ENCODE measurements around the gene VEGFD. TPM values are rescaled to one million over a fixed set of nuclear protein-coding genes. Genes with fewer than 3 reads are reported as not detected.
A peak's percentile ranks its signal among the peaks of the same experiment; 100 is the strongest.

VEGFD gene
- total and polyA plus RNA-seq, 2 of the 4 experiments (the other 2 are of a cell fraction) = 0.18 to 0.19 TPM

DNA sequence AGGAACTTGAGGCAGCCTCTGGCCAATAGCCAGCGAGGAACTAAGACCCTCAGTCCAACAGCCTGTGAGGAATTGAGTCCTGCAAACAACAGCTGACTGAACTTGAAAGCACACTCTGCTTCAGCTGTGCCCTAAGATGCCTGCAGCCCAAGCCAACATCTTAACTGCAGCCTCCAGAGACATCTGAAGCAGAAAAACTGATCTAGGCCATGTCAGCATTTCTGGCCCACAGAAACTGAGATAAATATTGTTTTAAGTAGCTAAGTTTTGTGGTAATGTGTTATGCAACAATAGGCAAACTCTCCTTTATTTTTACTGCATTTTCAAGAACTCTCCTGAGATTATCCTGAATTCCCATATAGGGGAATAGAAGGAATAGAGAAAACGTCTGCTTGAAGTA is 24.5 kb downstream of the VEGFD start:
- Histone ChIP-seq H3K4me2 (ENCODE audit: low read depth, low read length) (no peak overlapping the region), H2AK5ac (ENCODE audit: low read depth, low read length) (no peak overlapping the region), H2AFZ (replicated peaks; ENCODE audit: low read length, poor library complexity) (no peak overlapping the region), H3K56ac (ENCODE audit: extremely low read depth, insufficient read depth, low read length) (no peak overlapping the region), H3K79me1 (ENCODE audit: low read depth in 1 of 2, low read length in 2 of 2) (no peaks in the 10 kb centered on the region), H2BK20ac (ENCODE audit: low read depth, low read length) (no peak overlapping the region), H3K4ac (ENCODE audit: low read depth, low read length) (no peak overlapping the region), H3K18ac (ENCODE audit: low read depth, low read length) (no peak overlapping the region), H3K14ac (replicated peaks; ENCODE audit: low read depth, low read length) (no peak overlapping the region), H3K9me1 (ENCODE audit: insufficient read depth, low read length) (no peaks in the 10 kb centered on the region), H2BK5ac (ENCODE audit: low read depth, low read length, poor library complexity, severe bottlenecking) (no peak overlapping the region), H2AK9ac (replicated peaks; ENCODE audit: low read depth, low read length, poor library complexity) (no peak overlapping the region), H2BK120ac (ENCODE audit: low read depth, low read length) (0 out of 2 replicates have a peak overlapping the region, but pooled peaks have one; percentile 23), H3K9me3 (ENCODE audit: control insufficient read depth, insufficient read depth, low read length) (peaks cover 2% of the 10 kb centered on the region; the same call in 1 of the 2 replicates), H3K9ac (ENCODE audit: low read depth, low read length) (no peak overlapping the region), H3K23ac (ENCODE audit: low read depth, low read length) (no peak overlapping the region), H2BK15ac (ENCODE audit: low read depth, low read length) (no peak overlapping the region), H4K8ac (ENCODE audit: low read depth in 2 of 2, low read length in 2 of 2) (no peak overlapping the region), H3K27me3 (ENCODE audit: control insufficient read depth, insufficient read depth, low read length) (peaks cover 6% of the 10 kb centered on the region; the same call in 1 of the 2 replicates), H3K4me1 (ENCODE audit: control insufficient read depth, insufficient read depth, low read length) (peaks cover 2% of the 10 kb centered on the region; the same call in 1 of the 2 replicates), H4K5ac (ENCODE audit: low read depth, low read length) (no peak overlapping the region), H3K4me3 (ENCODE audit: insufficient read depth, low read depth, low read length) (no peak overlapping the region), H4K91ac (ENCODE audit: insufficient read depth, low read depth, low read length) (no peak overlapping the region), H4K20me1 (ENCODE audit: insufficient read depth, low read length) (no peaks in the 10 kb centered on the region), H3K36me3 (ENCODE audit: control insufficient read depth, insufficient read depth, low read length) (no peaks in the 10 kb centered on the region), H3K27ac (ENCODE audit: insufficient read depth, low read length) (peak overlapping the region; percentile 4; the same call in 1 of the 2 replicates)
- TF ChIP-seq BHLHE40 (IDR thresholded peaks at IDR 0.05; ENCODE audit: low read depth, low read length) (no peak), RAD21 (IDR thresholded peaks at IDR 0.05; ENCODE audit: low read length) (no peak), NFE2L2 (IDR thresholded peaks at IDR 0.05; ENCODE audit: low read depth, low read length) (no peak), MXI1 (IDR thresholded peaks at IDR 0.05; ENCODE audit: borderline replicate concordance, low read depth, low read length) (no peak), CEBPB (IDR thresholded peaks at IDR 0.05; ENCODE audit: low read depth, low read length) (no peak), FOS (IDR thresholded peaks at IDR 0.05; ENCODE audit: low read depth, low read length) (no peak), SMC3 (IDR thresholded peaks at IDR 0.05; ENCODE audit: low read depth, low read length) (no peak), CHD1 (IDR thresholded peaks at IDR 0.05; ENCODE audit: low read depth, low read length) (no peak), USF2 (IDR thresholded peaks at IDR 0.05; ENCODE audit: low read depth, low read length) (no peak), CTCF (conservative IDR thresholded peaks at IDR 0.05; ENCODE audit: low read depth, low read length) (no peak), MAFK (IDR thresholded peaks at IDR 0.05; ENCODE audit: low read depth, low read length) (no peak), RCOR1 (IDR thresholded peaks at IDR 0.05; ENCODE audit: insufficient replicate concordance, low read length) (no peak), MAZ (IDR thresholded peaks at IDR 0.05; ENCODE audit: borderline replicate concordance, low read depth, low read length) (no peak), RFX5 (IDR thresholded peaks at IDR 0.05; ENCODE audit: low read depth, low read length) (no peak), POLR2A (IDR thresholded peaks at IDR 0.05; ENCODE audit: low read depth, low read length) (no peak), ELK1 (IDR thresholded peaks at IDR 0.05; ENCODE audit: borderline replicate concordance, low read depth, low read length) (no peak)
- BruUV-seq (replicated peaks) = no TSS peak
- in situ Hi-C loops (cut with MboI; ENCODE audit: low sequenced_read_pairs) = no loop called here
- DNase-seq (peak; percentile 15), ATAC-seq (ENCODE audit: low read depth) (peak; percentile 54)
- no CpG with 5 or more reads among the region's 2 CpGs for WGBS, 2 experiments (ENCODE audit: extremely low coverage in 2 of 2, insufficient read length in 1 of 2)
- ChIA-PET POLR2A (ENCODE audit: unreplicated experiment) (no interaction called here), CTCF (no interaction called here)
- dilution Hi-C loops (cut with HindIII; ENCODE audit: low sequenced_read_pairs, unreplicated experiment) = no loop called here
- intact Hi-C loops (cut with micrococcal nuclease) = no loop called here

Data from IMR-90 (cell line).